HepG2 (cell line): ENCODE results near the gene NUP85. TPM values are rescaled to one million over a fixed set of nuclear protein-coding genes. Genes with fewer than 3 reads are reported as not detected.

Experiments
- ATAC-seq: fragments of 200-7000 bp; cut with Tn5 transposase; 3 replicates; pipeline ENCODE4 v1.9.1; 2020; ENCODE audit warnings: mild to moderate bottlenecking, moderate library complexity
- BruUV-seq: library from RNA; stranded (reverse); fragments of 400-500 nt; replicated peaks from 2 replicates; lab custom pipeline; 2021; lab: Mats Ljungman, UMichigan
- CTCF ChIA-PET: fragments of 300-600 bp; formaldehyde crosslinking; extraction: SDS; loops from one replicate; lab custom pipeline; 2021; ENCODE audit warnings: low total read pairs, inconsistent platforms, low intra/inter-chr PET ratio; lab: Yijun Ruan, JAX
- POLR2A ChIA-PET: fragments of 350-600 bp; sonication (Branson Sonifier 250); formaldehyde crosslinking; loops from one replicate; lab custom pipeline; 2020; ENCODE audit warnings: antibody characterized with exemption, inconsistent platforms; lab: Yijun Ruan, JAX
- DNase-seq: peaks from one replicate; pipeline ENCODE4 v3.0.0-alpha.2; 2015; ENCODE audit warnings: low spot score
- FAIRE-seq: peaks from 3 replicates; lab custom pipeline; 2011; peaks lifted over from hg19 to GRCh38; lab: Jason Lieb, UNC
- H2AFZ ChIP-seq: one replicate; pipeline ENCODE4 v1.6.1; 2011; ENCODE audit warnings: low read length, inconsistent platforms
- H3K27ac ChIP-seq: fragments of 300-600 bp; 3 replicates; pipeline ENCODE4 v1.8.0; 2011; ENCODE audit warnings: mixed run types, mild to moderate bottlenecking, mixed read lengths, low read length, inconsistent platforms; ENCODE audit not compliant: insufficient read depth; ENCODE audit errors: extremely low read length
- H3K27me3 ChIP-seq, 2 experiments: fragments of 200-600 bp in 1 of 2; 2 replicates in 1 of 2; 3 replicates in 1 of 2; pipeline versions ENCODE4 v1.6.0 to v1.8.0; 2011; ENCODE audit warnings: low read length in 2 of 2, mild to moderate bottlenecking in 2 of 2, moderate library complexity in 2 of 2, inconsistent platforms in 1 of 2; ENCODE audit not compliant: insufficient read depth in 2 of 2, control insufficient read depth in 1 of 2
- H3K36me3 ChIP-seq, 2 experiments: fragments of 200-600 bp in 1 of 2; replicated peaks in 1 of 2; 2 replicates in 1 of 2; 3 replicates in 1 of 2; pipeline versions ENCODE4 v1.5.1 to v1.8.0; 2011; ENCODE audit warnings: low read length in 2 of 2, inconsistent platforms in 1 of 2; ENCODE audit not compliant: insufficient read depth in 2 of 2, control insufficient read depth in 1 of 2
- H3K4me1 ChIP-seq: 2 replicates; pipeline ENCODE4 v1.5.1; 2012; ENCODE audit warnings: low read length, inconsistent platforms; ENCODE audit not compliant: insufficient read depth
- H3K4me2 ChIP-seq: 2 replicates; pipeline ENCODE4 v1.6.0; 2011; ENCODE audit warnings: low read depth, low read length, inconsistent platforms
- H3K4me3 ChIP-seq, 3 experiments: fragments of 200-600 bp in 1 of 3; sonication (generic), shearing (Covaris generic) in 1 of 3; replicated peaks in 1 of 3; 2 replicates each; pipeline ENCODE4 v1.5.1; 2011 to 2016; ENCODE audit warnings: low read length in 3 of 3, inconsistent platforms in 2 of 3, low read depth in 2 of 3, mild to moderate bottlenecking in 2 of 3, control low read depth in 1 of 3, mixed read lengths in 1 of 3; ENCODE audit not compliant: insufficient read depth in 1 of 3
- H3K79me2 ChIP-seq: one replicate; pipeline ENCODE4 v1.6.1; 2011; ENCODE audit warnings: low read length, inconsistent platforms; ENCODE audit not compliant: insufficient read depth
- H3K9ac ChIP-seq: 2 replicates; pipeline ENCODE4 v1.6.0; 2011; ENCODE audit warnings: mild to moderate bottlenecking, low read depth, low read length, inconsistent platforms; ENCODE audit not compliant: insufficient read depth
- H3K9me3 ChIP-seq: 2 replicates; pipeline ENCODE4 v1.5.1; 2012; ENCODE audit warnings: mild to moderate bottlenecking, low read length
- H4K20me1 ChIP-seq: 2 replicates; pipeline ENCODE4 v1.6.0; 2011; ENCODE audit warnings: inconsistent platforms, mild to moderate bottlenecking, low read length, moderate library complexity; ENCODE audit not compliant: insufficient read depth
- EHMT2 ChIP-seq: fragments of 200-600 bp; sonication (generic); IDR thresholded peaks from 2 replicates; pipeline ENCODE4 v1.7.0; 2017; ENCODE audit warnings: antibody characterized with exemption, low read depth, low read length, borderline replicate concordance
- HMG20B ChIP-seq: conservative IDR thresholded peaks from 2 replicates; pipeline ENCODE4 v1.6.1; 2016; ENCODE audit warnings: missing genetic modification reagents, missing compliant biosample characterization
- HNF4G ChIP-seq, 2 experiments: sonication (generic) in 1 of 2; formaldehyde crosslinking in 1 of 2; IDR thresholded peaks; 2 replicates each; pipeline versions ENCODE4 v1.4.0 to v1.6.1; 2011 to 2020; ENCODE audit warnings: borderline replicate concordance in 2 of 2, low read depth in 2 of 2, mild to moderate bottlenecking in 2 of 2, low read length in 1 of 2, missing genetic modification reagents in 1 of 2, moderate library complexity in 1 of 2
- NFRKB ChIP-seq: fragments of 450-650 bp; IDR thresholded peaks from 2 replicates; pipeline ENCODE4 v1.6.1; 2017
- ONECUT2 ChIP-seq: sonication (generic); formaldehyde crosslinking; IDR thresholded peaks from 2 replicates; pipeline ENCODE4 v1.4.0; 2020; ENCODE audit warnings: missing genetic modification reagents
- RNF2 ChIP-seq: fragments of 450-650 bp; conservative IDR thresholded peaks from 2 replicates; pipeline ENCODE4 v1.6.1; 2016; ENCODE audit warnings: low read depth
- TBX3 ChIP-seq: fragments of 450-650 bp; IDR thresholded peaks from 2 replicates; pipeline ENCODE4 v1.6.1; 2017; ENCODE audit warnings: antibody characterized with exemption, mild to moderate bottlenecking, inconsistent platforms, borderline replicate concordance
- ZFP82 ChIP-seq: sonication (generic); formaldehyde crosslinking; IDR thresholded peaks from 2 replicates; pipeline ENCODE4 v1.5.1; 2020; ENCODE audit warnings: mild to moderate bottlenecking, missing genetic modification reagents, borderline replicate concordance
- ZNF615 ChIP-seq: sonication (generic); formaldehyde crosslinking; IDR thresholded peaks from 2 replicates; pipeline ENCODE4 v1.5.0; 2020; ENCODE audit warnings: mild to moderate bottlenecking, missing genetic modification reagents, borderline replicate concordance
- WGBS: methylation state at CpG from one replicate; pipeline ENCODE4 v1.1.6; 2017; ENCODE audit warnings: low lambda C conversion rate; 5-methylcytosine and 5-hydroxymethylcytosine counted together
- in situ Hi-C: cut with HindIII; loops from 2 replicates; pipeline ENCODE4 v1.10.0; 2017; ENCODE audit warnings: low pct_unique_long_range_greater_than_20kb; ENCODE audit not compliant: extremely low pct_ligation_motif_present
- intact Hi-C: fragments of 100-400 bp; cut with micrococcal nuclease; formaldehyde crosslinking; loops from one replicate; pipeline ENCODE4 v1.10.0; 2022; ENCODE audit not compliant: unreplicated experiment
- polyA plus RNA-seq, 8 experiments: library from polyadenylated mRNA; depleted of rRNA in 3 of 8; stranded (reverse) in 7 of 8; unstranded in 1 of 8; fragments of >200 nt; fragmentation: Illumina TruSeq in 4 of 8; extraction: Trizol in 4 of 8; gene quantifications; 2 replicates each; pipeline versions ENCODE4 v1.2.1 to v1.2.3, GENCODE V29; 2011 to 2016; ENCODE audit warnings: low read depth in 4 of 8, missing spikeins in 1 of 8, mixed read lengths in 1 of 8; ENCODE audit not compliant: insufficient read depth in 1 of 8
- total RNA-seq, 5 experiments: library from RNA; depleted of rRNA; stranded (reverse); fragments of >200 nt; fragmentation: Illumina TruSeq; extraction: Trizol; gene quantifications; 2 replicates each; pipeline ENCODE4 v1.2.3, GENCODE V29; 2016; ENCODE audit warnings: low read depth in 1 of 5
- TF ChIP-seq, protein P1 (sequence below): IDR thresholded peaks from 2 replicates; pipeline ENCODE4 v1.6.1; 2012; ENCODE audit warnings: low read length, improper control_type of control experiment
- TF ChIP-seq, protein P2 (sequence below): sonication (generic); formaldehyde crosslinking; IDR thresholded peaks from 2 replicates; pipeline ENCODE4 v1.4.0; 2020; ENCODE audit warnings: missing genetic modification reagents, mild to moderate bottlenecking, borderline replicate concordance
- TF ChIP-seq, protein P3 (sequence below): sonication (generic); formaldehyde crosslinking; IDR thresholded peaks from 2 replicates; pipeline ENCODE4 v1.5.1; 2020; ENCODE audit warnings: mild to moderate bottlenecking, missing genetic modification reagents, borderline replicate concordance

The NUP85 gene
- total and polyA plus RNA-seq, 2 of the 13 experiments (the other 11 are each of a cell fraction or from before 2014, with no cell fraction given) = 89.1 to 124 TPM

DNA sequence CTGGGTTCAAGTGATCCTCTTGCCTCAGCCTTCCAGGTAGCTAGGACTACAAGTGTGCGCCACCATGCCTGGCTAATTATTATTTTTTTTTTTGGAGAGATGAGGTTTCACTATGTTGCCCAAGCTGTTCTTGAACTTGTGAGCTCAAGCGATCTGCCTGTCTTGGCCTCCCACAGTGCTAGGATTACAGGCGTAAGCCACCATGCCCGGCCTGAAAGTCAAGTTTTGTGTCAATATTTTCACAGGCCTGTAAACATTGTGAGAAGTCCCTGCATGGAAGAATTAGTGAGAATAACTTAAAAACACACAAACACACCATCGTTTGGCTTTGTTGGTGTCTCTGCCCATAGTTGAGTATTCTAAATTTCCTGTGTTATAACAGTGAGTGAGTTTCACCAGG is 22.2 kb downstream of the NUP85 start:
- Histone ChIP-seq H4K20me1 (no peaks in the 10 kb centered on the region), H3K79me2 (no peaks in the 10 kb centered on the region), H3K36me3 (peaks cover 53 to 80% of the 10 kb centered on the region in 2 experiments), H3K9ac (no peak overlapping the region), H2AFZ (no peak overlapping the region), H3K4me1 (no peaks in the 10 kb centered on the region), H3K4me2 (no peak overlapping the region), H3K4me3 (no peak overlapping the region), H3K27me3 (no peaks in the 10 kb centered on the region), H3K27ac (no peak overlapping the region), H3K9me3 (no peaks in the 10 kb centered on the region)
- DNase-seq (no peak), ATAC-seq (no peak), FAIRE-seq (no peak)
- no TSS peak for BruUV-seq
- WGBS = 81% methylated on average over 5 of the region's 5 CpGs
- ChIA-PET CTCF (no interaction called here), POLR2A (no interaction called here)
- in situ Hi-C loops = no loop called here
- intact Hi-C loops = no loop called here
- no peak for TF ChIP-seq RNF2
- TF ChIP-seq TBX3 = no peak
- no peak for TF ChIP-seq ZNF615
- TF ChIP-seq, protein P1, sequence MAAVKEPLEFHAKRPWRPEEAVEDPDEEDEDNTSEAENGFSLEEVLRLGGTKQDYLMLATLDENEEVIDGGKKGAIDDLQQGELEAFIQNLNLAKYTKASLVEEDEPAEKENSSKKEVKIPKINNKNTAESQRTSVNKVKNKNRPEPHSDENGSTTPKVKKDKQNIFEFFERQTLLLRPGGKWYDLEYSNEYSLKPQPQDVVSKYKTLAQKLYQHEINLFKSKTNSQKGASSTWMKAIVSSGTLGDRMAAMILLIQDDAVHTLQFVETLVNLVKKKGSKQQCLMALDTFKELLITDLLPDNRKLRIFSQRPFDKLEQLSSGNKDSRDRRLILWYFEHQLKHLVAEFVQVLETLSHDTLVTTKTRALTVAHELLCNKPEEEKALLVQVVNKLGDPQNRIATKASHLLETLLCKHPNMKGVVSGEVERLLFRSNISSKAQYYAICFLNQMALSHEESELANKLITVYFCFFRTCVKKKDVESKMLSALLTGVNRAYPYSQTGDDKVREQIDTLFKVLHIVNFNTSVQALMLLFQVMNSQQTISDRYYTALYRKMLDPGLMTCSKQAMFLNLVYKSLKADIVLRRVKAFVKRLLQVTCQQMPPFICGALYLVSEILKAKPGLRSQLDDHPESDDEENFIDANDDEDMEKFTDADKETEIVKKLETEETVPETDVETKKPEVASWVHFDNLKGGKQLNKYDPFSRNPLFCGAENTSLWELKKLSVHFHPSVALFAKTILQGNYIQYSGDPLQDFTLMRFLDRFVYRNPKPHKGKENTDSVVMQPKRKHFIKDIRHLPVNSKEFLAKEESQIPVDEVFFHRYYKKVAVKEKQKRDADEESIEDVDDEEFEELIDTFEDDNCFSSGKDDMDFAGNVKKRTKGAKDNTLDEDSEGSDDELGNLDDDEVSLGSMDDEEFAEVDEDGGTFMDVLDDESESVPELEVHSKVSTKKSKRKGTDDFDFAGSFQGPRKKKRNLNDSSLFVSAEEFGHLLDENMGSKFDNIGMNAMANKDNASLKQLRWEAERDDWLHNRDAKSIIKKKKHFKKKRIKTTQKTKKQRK = no peak
- TF ChIP-seq ONECUT2 (CRISPR knock-in tag) = no peak
- no peak for TF ChIP-seq ZFP82 (CRISPR knock-in tag)
- TF ChIP-seq, protein P2, sequence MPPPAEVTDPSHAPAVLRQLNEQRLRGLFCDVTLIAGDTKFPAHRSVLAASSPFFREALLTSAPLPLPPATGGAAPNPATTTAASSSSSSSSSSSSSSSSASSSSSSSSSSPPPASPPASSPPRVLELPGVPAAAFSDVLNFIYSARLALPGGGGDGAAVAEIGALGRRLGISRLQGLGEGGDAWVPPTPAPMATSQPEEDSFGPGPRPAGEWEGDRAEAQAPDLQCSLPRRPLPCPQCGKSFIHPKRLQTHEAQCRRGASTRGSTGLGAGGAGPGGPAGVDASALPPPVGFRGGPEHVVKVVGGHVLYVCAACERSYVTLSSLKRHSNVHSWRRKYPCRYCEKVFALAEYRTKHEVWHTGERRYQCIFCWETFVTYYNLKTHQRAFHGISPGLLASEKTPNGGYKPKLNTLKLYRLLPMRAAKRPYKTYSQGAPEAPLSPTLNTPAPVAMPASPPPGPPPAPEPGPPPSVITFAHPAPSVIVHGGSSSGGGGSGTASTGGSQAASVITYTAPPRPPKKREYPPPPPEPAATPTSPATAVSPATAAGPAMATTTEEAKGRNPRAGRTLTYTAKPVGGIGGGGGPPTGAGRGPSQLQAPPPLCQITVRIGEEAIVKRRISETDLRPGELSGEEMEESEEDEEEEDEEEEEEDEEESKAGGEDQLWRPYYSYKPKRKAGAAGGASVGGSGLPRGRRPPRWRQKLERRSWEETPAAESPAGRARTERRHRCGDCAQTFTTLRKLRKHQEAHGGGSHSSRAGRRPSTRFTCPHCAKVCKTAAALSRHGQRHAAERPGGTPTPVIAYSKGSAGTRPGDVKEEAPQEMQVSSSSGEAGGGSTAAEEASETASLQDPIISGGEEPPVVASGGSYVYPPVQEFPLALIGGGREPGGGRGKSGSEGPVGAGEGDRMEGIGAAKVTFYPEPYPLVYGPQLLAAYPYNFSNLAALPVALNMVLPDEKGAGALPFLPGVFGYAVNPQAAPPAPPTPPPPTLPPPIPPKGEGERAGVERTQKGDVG (CRISPR knock-in tag) = no peak
- TF ChIP-seq, protein P3, sequence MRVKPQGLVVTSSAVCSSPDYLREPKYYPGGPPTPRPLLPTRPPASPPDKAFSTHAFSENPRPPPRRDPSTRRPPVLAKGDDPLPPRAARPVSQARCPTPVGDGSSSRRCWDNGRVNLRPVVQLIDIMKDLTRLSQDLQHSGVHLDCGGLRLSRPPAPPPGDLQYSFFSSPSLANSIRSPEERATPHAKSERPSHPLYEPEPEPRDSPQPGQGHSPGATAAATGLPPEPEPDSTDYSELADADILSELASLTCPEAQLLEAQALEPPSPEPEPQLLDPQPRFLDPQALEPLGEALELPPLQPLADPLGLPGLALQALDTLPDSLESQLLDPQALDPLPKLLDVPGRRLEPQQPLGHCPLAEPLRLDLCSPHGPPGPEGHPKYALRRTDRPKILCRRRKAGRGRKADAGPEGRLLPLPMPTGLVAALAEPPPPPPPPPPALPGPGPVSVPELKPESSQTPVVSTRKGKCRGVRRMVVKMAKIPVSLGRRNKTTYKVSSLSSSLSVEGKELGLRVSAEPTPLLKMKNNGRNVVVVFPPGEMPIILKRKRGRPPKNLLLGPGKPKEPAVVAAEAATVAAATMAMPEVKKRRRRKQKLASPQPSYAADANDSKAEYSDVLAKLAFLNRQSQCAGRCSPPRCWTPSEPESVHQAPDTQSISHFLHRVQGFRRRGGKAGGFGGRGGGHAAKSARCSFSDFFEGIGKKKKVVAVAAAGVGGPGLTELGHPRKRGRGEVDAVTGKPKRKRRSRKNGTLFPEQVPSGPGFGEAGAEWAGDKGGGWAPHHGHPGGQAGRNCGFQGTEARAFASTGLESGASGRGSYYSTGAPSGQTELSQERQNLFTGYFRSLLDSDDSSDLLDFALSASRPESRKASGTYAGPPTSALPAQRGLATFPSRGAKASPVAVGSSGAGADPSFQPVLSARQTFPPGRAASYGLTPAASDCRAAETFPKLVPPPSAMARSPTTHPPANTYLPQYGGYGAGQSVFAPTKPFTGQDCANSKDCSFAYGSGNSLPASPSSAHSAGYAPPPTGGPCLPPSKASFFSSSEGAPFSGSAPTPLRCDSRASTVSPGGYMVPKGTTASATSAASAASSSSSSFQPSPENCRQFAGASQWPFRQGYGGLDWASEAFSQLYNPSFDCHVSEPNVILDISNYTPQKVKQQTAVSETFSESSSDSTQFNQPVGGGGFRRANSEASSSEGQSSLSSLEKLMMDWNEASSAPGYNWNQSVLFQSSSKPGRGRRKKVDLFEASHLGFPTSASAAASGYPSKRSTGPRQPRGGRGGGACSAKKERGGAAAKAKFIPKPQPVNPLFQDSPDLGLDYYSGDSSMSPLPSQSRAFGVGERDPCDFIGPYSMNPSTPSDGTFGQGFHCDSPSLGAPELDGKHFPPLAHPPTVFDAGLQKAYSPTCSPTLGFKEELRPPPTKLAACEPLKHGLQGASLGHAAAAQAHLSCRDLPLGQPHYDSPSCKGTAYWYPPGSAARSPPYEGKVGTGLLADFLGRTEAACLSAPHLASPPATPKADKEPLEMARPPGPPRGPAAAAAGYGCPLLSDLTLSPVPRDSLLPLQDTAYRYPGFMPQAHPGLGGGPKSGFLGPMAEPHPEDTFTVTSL (CRISPR knock-in tag) = no peak
- no peak for TF ChIP-seq HMG20B (CRISPR knock-in tag)
- no peak for TF ChIP-seq HNF4G (IDR thresholded peaks at IDR 0.05; ENCODE audit: borderline replicate concordance, low read depth, low read length)
- no peak for TF ChIP-seq HNF4G (CRISPR knock-in tag; IDR thresholded peaks at IDR 0.05; ENCODE audit: borderline replicate concordance, low read depth)
- no peak for TF ChIP-seq NFRKB
- no peak for TF ChIP-seq EHMT2
